Lower leg skin (tissue), 4 donors: Measurements from ENCODE around the gene MRPL18. TPM values are rescaled to one million over a fixed set of nuclear protein-coding genes. Genes with fewer than 3 reads are reported as not detected.
"Not testable (repeated sequence)": the region's sequence is repeated elsewhere in the genome, so short reads cannot be mapped to it uniquely, and the experiment has no call there.

ENCODE experiments used
- DNase-seq, 2 donors: peaks; one replicate each; pipeline ENCODE4 v3.0.0-alpha.2; 2019; ENCODE audit warnings: low spot score in 2 of 2
- H3K4me3 ChIP-seq: fragments of 200-600 bp; sonication (generic); 2 replicates; pipeline ENCODE4 v1.5.1; 2017; ENCODE audit warnings: mild to moderate bottlenecking, low read depth; ENCODE audit not compliant: poor library complexity, severe bottlenecking
- CTCF ChIP-seq, 3 donors: fragments of 450-650 bp; IDR thresholded peaks; one replicate each; pipeline ENCODE4 v1.5.1; 2016; ENCODE audit warnings: antibody characterized with exemption in 3 of 3, mild to moderate bottlenecking in 3 of 3, moderate library complexity in 2 of 3
- POLR2A ChIP-seq, 2 donors: fragments of 450-650 bp; IDR thresholded peaks; one replicate each; pipeline ENCODE4 v1.6.1; 2016 to 2017; ENCODE audit warnings: antibody characterized with exemption in 2 of 2, mild to moderate bottlenecking in 1 of 2, moderate library complexity in 1 of 2
- WGBS, 2 donors: methylation state at CpG; one replicate each; pipeline ENCODE4 v1.1.5; 2018; 5-methylcytosine and 5-hydroxymethylcytosine counted together
- intact Hi-C: fragments of 100-400 bp; cut with DNase I; formaldehyde crosslinking; loops from one replicate; pipeline ENCODE4 v1.15.0; 2023; ENCODE audit warnings: low total_unique reads
- total RNA-seq, 4 donors: library from RNA; depleted of rRNA; stranded (reverse); fragments of >200 nt; gene quantifications; one replicate each; pipeline ENCODE4 v1.1.0, GENCODE V29; 2016

MRPL18 gene
- total RNA-seq, 4 donors from 2014 or later: 57.4 to 68.6 (median 59.2) TPM

DNA sequence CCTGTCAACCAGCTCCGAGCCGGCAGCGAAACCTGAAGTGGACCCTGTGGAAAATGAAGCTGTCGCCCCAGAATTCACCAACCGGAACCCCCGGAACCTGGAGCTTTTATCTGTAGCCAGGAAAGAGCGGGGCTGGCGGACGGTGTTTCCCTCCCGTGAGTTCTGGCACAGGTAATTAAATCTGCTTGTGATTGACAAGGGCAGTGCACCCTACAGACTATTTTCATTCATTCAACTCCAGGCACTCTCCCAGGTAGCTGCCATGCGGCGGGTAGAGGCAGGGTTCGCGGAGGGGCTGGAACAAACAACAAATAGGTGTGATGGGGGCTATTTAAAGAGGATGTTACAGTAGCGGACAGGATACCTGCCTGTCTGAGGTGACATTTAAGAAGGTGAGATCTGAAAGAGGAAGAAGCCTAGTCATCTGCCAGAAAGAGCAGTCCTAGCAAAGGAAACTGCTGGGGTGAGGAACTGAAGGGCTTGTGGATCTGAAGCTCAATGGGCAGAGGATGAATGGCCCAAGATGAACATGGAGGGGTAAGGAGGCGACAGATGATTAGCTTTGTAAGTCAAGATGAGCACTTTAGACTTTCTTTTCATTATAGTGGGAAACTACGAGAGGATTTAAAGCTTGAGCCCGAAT is 810 bp downstream of the MRPL18 start:
- intact Hi-C loops: no loop called here
- TF ChIP-seq POLR2A (IDR thresholded peaks at IDR 0.05): no peak
- TF ChIP-seq CTCF (IDR thresholded peaks at IDR 0.05): no peak
- DNase-seq: no peak
- 14 to 15% methylated on average over 18 of the region's 18 CpGs for WGBS, 2 donors
- H3K4me3 ChIP-seq: peak overlapping the region; percentile 36

- DNase-seq, intact Hi-C loops, H3K4me3 ChIP-seq: not testable (repeated sequence)
- 58 to 74% methylated on average over 8 of the region's 8 CpGs for WGBS, 2 donors
These were observed 4.7 kb downstream of the MRPL18 start for GRCh38 chr6:159794976-159795375.

DNA sequence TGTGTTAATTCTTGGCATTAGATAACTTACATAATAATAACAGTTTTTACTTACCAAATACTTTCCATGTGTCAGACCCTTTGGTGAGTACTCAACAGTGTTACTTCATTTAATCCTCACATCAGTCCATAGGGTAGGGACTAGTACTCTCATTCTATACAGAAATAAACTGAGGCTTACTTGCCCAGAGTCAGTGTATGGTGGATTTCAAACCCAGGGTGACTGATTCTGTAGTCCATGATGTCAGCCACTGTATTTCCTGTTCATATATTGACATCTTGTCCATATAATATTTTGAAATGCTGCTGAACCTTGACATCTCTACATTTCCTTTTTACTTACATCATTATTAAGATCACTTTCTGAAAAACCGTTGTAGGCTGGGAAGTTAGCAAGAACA is 7.3 kb downstream of the MRPL18 start:
- TF ChIP-seq CTCF (IDR thresholded peaks at IDR 0.05) (no peak), POLR2A (IDR thresholded peaks at IDR 0.05) (no peak)
- DNase-seq: no peak
- 0 to 75% methylated on average over 1 of the region's 1 CpG for WGBS, 2 donors
- H3K4me3 ChIP-seq: no peak overlapping the region
- intact Hi-C loops: no loop called here

DNA sequence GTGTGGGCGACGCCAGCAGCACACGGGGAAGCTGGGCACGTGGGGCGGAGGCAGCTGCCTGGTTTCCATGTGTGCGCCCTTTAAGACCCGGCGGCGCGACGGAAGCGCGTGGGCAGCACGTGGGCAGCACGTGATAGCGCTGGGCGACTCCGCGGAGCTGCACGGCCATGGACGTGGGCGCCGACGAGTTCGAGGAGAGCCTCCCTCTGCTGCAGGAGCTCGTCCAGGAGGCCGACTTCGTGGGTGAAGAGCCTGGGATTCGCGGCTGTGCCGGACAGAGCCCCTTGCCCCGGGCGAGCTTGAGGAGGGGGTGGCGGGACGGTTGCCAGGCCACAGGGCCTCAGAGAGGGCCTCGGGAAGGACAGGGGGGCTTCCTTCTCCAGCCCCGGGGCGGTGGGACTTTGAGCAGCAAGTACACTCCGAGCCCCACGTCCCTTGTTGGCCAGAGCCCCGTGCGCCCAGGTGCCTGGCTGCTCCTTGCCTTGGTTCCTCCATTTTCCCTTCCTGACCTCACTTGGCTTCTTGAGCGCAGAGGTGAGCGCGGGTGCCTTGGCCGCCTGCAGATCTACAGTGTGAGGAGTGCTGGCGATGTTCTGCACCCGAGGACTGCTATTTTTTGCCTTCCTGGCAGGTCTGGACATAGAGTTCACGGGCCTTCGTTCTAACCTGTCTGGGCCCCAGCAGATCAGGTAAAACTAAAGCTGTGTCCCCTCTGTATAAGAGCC is 10.0 kb downstream of the MRPL18 start, which contains the start of gene PNLDC1:
Gene PNLDC1, plus strand, starts transcription at position 136 of the 725 bp plus-strand sequence. Its CDS starts 32 bp downstream, at position 168.
- H3K4me3 ChIP-seq: no peak within 1 kb of the TSS
- no peak for DNase-seq
- 88 to 91% methylated on average over 50 of the region's 50 CpGs for WGBS, 2 donors
- intact Hi-C loops: no loop called here
- TF ChIP-seq CTCF (IDR thresholded peaks at IDR 0.05) (no peak), POLR2A (IDR thresholded peaks at IDR 0.05) (no peak)

GRCh38 chr6:159801935-159802334 is 11.7 kb downstream of the MRPL18 start:
- 79 to 94% methylated on average over 8 of the region's 8 CpGs for WGBS, 2 donors
- intact Hi-C loops: no loop called here
- H3K4me3 ChIP-seq: no peak overlapping the region
- DNase-seq: no peak
- TF ChIP-seq POLR2A (IDR thresholded peaks at IDR 0.05): no peak
- TF ChIP-seq CTCF (IDR thresholded peaks at IDR 0.05): no peak

DNA sequence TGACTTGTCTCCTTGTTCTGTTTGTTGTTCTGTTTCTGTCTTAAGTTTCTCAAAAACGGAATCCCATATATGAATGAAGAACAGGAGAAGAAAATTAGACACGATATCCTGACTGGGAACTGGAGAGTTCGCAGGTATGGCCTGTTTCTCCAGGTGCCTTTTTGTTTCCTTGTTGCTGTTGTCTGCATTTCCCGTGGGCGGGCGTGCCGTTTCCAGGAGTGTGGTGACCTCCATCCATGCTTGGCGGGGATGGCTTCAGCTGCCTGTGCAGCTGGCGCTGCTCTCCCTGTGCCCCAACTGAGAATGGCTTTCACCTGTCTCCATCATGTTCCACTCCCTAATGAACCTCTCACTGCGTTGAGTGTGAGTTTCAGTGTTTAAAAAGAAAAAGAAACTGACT is 14.2 kb downstream of the MRPL18 start:
- intact Hi-C loops: no loop called here
- WGBS, 2 donors: 81 to 83% methylated on average over 10 of the region's 10 CpGs
- no peak overlapping the region for H3K4me3 ChIP-seq
- no peak for DNase-seq
- TF ChIP-seq POLR2A (IDR thresholded peaks at IDR 0.05): no peak
- TF ChIP-seq CTCF (IDR thresholded peaks at IDR 0.05): no peak
